NOMO-1 (cell line): ENCODE measurements around the gene PSPN.

Experiments used
- DNase-seq, 2 experiments: peaks; one replicate each; lab custom pipeline; 2025; ENCODE audit not compliant: unreplicated experiment in 2 of 2; lab: John Stamatoyannopoulos, UW

Gene PSPN

GRCh38 chr19:6375411-6376010 lies at the start of gene PSPN:
Gene PSPN, minus strand, starts transcription at chr19:6375933. Its CDS starts 84 bp downstream, at chr19:6375849.
- no peak for DNase-seq

GRCh38 chr19:6424939-6425731 lies 49.4 kb upstream of the PSPN start:
- peak; percentile 99 to 100 for DNase-seq

DNA sequence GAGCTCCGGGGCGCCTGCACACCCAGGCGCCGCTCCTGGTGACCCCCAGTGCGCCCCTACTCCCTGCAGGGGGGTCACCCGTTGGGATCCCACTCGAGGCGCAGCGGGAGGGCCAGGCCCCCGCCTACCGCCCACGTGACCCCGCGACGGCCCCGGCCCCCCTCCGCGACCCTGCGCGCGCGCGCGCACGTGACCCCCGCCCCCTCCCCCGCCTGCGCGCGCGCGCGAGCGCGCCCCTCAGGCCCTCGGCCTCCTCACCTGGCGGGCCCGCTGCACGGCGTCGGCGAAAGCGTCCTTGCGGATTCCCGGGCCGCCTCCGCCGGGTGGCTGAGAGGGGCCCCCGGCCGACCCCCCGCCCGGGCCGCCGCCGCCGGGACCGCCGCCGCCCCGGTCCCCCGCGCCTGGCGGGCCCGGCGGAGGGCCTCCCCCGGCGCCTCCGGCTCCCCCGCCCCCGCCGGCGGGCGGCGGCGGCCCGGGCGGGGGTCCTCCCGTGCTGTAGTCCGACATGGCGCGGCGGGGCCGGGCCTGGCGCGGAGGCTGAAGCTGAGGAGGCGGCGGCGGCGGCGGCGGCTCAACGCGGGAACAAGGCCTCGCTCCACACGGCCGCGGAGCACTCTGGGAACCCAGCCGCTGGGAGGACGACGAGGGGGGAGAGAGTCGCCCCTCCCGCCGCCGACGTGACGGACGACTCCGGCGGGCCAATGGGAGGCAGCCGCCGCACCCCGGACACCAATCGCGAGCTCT lies 48.6 kb upstream of the PSPN start, which contains the start of gene KHSRP:
TSS of gene KHSRP (minus strand) at position 617 of the 744 bp plus-strand sequence. CDS start at position 507, 110 bp downstream.
- DNase-seq, result no peak

GRCh38 chr19:6423499-6424194 lies 47.9 kb upstream of the PSPN start:
- peak in 1 of 2 experiments; percentile 18 for DNase-seq

DNA sequence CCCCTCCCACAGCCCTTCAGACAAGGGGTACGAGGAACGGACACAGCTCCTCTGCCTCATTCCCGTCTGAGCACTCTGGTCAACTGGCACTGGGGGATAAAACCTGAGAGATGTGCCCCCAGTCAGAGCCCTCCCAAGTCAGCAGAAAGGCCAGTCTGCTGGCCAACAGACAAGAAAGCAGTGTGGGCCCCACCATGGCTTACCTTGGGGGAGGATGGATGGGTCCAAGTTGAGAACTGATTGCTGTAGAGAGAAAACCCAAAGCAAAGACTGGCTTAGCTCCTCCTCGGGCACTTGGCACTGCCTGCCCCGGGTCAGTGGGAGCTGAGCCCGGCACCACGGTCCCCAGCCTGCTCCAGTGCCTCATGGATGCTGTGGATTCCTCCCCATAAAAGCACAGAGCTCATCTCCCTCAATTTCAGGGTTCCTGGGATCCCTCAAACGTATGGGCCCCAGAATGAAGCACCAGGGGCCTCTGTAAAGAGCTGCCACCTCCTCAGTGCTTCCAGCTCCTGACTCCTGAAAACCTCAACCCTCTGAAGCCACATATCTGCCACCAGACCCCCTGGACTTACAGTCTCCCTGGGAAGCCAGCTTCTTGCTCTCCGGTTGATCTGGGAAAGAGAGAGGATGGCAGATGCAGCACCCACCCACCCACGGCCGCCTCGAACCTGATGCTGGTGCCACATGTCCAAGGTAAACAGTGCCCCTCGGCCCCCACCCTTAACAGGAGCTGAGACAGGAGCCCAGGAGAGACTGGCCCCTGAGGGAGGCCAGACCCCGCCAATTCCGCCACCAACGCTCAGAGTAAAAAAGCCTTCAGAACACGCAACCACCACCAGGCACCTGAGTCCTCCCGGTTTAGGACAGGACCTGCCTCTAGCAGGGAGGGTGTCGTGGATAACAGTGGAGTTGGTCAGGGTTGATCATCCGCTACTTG lies 45.6 kb upstream of the PSPN start:
- DNase-seq, result no peak

DNA sequence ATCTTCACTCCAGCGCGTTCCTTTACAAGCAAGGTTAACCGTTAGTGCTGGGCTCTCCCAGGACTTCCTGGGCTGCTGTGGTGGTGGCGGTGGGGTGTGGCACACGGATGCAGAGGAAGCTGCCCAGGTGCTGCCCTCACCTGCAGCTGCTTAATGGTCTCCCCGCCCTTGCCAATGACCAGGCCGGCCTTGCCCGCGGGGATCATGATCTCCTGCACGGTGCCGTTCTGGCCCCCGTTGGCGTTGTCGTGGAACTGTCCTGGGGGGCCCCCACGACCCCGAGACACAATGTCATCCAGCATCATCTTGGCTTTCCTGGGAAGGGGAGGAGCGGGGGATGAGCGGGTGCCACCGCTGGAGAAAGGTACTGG lies 42.8 kb upstream of the PSPN start:
- no peak for DNase-seq

- no peak for DNase-seq
These were observed 42.2 kb upstream of the PSPN start for GRCh38 chr19:6417713-6418561.

DNA sequence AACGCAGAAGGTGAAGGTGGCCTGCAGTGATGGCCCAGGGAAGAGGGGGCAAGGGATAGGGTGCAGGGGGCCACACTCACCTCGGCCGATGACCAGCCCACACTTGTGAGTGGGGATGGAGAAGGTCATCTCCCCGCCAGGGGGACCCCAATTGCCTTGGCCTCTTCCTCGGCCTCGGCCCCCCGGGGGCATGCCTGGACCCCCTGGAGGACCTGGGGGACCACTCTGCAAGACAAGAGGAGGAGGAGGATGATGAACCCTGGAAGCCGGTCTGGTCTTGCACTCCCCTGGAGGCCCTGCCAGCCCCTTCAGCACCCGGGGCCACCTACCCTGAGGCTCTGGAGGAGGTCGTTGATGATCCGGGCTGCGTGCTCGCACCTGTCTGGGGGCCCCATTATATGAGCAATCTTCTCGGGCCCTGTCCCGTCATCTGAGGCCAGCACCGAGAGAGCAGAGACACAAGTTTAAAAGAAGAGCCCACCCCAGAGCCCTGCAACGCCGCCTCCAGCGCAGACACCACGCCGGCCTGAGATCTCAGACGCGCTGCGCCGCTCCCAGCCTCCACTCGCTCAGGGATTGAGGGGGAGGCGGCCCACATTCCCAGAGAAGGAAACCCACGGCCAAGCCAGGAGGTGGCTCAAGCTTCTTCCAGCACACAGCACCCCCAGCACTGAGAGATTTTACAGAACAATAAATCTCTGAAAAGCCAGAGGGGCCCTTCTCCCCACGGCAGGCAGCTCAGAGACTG lies 41.1 kb upstream of the PSPN start:
- no peak for DNase-seq

DNA sequence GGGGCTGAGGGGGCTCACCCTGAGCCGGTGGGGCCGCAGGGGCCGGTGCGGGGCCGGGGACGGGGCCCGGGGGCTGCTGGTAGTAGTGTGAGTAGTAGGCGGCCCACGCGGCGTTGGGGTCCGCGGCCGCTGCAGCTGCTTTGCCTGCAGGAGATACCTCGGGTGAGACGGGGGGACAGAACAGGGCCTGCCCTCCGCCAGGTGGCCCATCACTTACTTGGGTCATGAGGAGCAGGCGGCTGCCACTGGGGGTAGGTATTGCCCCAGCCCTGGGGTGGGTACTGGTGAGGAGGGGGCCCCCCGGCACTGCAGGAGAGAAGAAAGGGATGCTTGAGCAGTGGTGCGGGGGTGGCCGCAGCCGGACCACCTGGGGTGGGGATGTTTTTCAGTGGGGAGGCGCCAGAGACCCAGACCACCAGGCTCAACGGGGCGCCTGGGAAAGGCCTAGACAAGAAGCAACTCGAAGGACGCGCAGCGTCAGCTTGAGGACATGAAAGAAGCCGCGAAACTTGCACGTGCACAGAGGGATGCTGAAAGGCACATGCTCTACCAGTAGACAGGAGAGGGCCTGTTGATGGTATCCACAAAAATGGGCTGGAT lies 40.0 kb upstream of the PSPN start:
- no peak for DNase-seq

DNA sequence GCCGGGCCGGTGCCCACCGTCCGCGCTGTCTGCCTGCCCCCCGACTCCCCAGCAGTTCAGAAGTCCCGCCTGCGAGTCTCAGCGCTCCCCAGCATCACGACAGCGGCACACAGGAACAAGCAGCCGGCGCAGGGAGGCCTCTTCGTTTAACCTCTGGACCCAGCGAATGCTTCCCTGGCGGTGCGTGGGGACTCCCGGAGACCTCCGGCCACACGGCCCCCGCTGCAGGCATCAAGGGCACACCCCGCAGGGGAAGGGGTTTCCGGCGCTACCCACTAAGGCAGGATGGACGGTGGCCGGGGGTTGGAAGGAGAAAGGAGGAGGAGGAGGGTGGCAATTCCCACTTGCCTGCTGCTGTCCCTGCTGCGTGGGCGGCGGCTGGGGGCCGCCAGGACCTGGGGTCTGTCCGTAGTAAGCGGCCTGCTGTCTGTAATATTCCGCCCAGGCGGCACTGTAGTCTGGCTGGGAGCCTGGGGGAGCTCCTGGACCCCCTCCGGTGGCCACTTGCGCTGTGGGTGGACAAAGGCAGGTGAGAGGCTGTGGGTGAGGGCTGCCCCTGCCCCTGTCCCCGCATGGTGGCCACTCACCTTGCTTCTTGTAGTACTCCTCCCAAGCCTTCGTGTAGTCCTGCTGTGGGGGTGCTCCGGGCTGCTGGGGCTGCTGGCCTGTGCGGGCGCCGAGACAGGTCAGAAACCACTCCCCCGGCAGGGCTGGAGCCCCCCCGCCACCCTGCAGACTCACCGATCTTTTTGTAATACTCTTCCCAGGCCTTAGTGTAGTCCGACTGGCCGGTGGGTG lies 39.3 kb upstream of the PSPN start:
- no peak for DNase-seq

DNA sequence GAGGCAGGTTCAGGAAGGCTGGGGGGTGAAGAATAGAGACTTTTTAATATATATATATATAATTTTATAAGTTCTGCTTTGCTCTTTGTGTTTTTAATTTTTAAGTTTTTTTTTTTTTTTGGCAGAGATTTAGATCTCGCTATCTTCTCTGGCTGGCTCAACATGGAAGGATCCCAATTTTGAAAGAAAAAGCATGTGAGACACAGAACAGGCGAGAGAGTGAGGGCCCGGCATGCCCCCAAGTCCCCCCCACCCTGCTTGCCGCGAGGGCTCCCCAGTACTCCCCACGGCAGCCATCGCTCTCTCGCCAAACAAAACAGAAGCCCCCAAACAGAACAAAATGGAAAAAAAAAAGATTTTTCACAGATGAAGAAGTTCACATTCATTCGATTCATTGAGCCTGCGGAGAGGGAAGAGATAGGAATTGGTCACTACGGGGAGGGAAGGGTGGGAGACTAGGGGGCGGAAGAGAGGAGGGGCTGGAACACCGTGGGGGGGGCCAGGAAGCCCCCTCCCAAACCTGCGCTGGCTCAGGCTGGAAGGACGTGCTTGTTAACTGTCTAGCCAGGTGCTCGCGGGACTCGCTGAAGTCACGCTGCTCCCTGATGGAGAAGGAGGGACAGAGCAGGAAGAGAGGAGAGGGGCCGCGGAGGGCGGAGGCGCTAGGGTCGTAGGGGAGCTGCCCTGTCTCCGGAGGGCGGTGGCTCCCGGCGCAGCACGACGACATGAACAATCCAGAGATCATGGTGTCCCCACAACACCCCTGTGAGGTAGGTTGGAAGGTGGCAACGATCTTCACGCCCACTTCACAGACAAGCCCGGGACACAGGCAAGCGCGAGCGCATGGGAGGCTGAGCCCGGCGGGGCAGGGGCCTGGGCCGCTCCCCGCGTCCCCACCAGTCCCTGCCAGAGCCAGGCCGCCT lies 38.2 kb upstream of the PSPN start:
- DNase-seq, result no peak

GRCh38 chr19:6413291-6413690 lies 37.6 kb upstream of the PSPN start:
- no peak for DNase-seq

- DNase-seq, result no peak
These were observed 36.8 kb upstream of the PSPN start for GRCh38 chr19:6412447-6413091.

DNA sequence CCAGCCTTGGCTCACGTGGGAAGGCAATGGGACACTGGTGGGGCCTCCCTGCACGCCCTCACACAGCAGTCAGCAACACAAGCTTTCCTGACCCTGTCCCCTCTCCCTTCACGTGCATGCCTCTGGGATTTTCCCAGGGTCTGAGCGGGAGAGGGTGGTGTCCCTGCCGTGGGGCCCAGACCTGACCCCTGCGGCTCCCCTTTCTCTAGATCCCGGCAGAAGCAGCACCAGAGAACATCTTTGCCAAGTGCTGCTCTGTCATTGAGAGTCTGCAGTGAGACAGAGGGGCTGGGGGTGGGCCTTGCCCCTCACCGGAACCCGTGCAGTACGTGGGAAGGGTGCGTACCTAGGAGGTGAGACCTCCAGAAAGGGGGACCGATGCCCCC lies 36.3 kb upstream of the PSPN start:
- no peak for DNase-seq

DNA sequence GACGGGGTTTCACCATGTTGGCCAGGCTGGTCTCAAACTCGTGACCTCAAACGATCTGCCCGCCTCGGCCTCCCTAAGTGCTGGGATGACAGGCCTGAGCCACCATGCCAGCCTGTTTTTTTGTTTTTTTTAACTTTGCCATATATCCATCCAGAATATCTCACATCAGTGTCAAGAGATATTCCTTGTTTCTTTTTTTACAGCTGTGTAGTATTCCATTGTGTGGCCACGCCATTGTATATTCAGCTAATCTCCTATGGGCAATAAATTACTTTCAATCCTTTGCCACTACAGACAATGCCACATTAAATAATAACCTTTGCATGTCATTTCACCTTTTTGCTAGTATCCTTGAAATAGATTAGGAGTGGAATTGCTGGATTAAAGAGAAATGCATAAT lies 33.6 kb upstream of the PSPN start:
- DNase-seq, result no peak

- DNase-seq, result no peak
These were observed 30.7 kb upstream of the PSPN start for GRCh38 chr19:6406401-6406800.
